Esophagus squamous epithelium (tissue), 5 donors: Measurements from ENCODE around the gene GPRASP2. TPM values are rescaled to one million over a fixed set of nuclear protein-coding genes. Genes with fewer than 3 reads are reported as not detected.
"Not testable (repeated sequence)": the region's sequence is repeated elsewhere in the genome, so short reads cannot be mapped to it uniquely, and the experiment has no call there.

ENCODE experiments used
- DNase-seq: peaks from one replicate; lab custom pipeline; 2025; lab: John Stamatoyannopoulos, UW
- H3K27ac ChIP-seq, 4 donors: fragments of 200-600 bp; sonication (generic); one replicate each; pipeline ENCODE4 v1.5.1; 2016 to 2019; ENCODE audit warnings: mild to moderate bottlenecking in 1 of 4
- H3K27me3 ChIP-seq, 4 donors: fragments of 200-600 bp; sonication (generic); 1 replicate in 3 of 4; 2 replicates in 1 of 4; pipeline versions ENCODE4 v1.5.1 to v1.6.0; 2017 to 2021; ENCODE audit warnings: antibody characterized with exemption in 1 of 4
- H3K36me3 ChIP-seq, 3 donors: fragments of 200-600 bp; sonication (generic); one replicate each; pipeline ENCODE4 v1.5.1; 2016 to 2019
- H3K4me1 ChIP-seq, 3 donors: fragments of 200-600 bp; sonication (generic); one replicate each; pipeline ENCODE4 v1.5.1; 2017 to 2019
- H3K4me3 ChIP-seq, 4 donors: fragments of 200-600 bp; sonication (generic); 1 replicate in 3 of 4; 2 replicates in 1 of 4; pipeline ENCODE4 v1.5.1; 2016 to 2019; ENCODE audit warnings: mild to moderate bottlenecking in 2 of 4, moderate library complexity in 1 of 4
- H3K9me3 ChIP-seq, 3 donors: fragments of 200-600 bp; sonication (generic); one replicate each; pipeline ENCODE4 v1.5.1; 2016 to 2019
- CTCF ChIP-seq, 6 experiments: fragments of 450-650 bp in 4 of 6; fragments of 200-600 bp in 2 of 6; sonication (generic) in 2 of 6; IDR thresholded peaks; one replicate each; pipeline ENCODE4 v1.5.1; 2016 to 2019; ENCODE audit warnings: antibody characterized with exemption in 6 of 6, mild to moderate bottlenecking in 4 of 6, moderate library complexity in 4 of 6
- POLR2A ChIP-seq, 4 donors: fragments of 450-650 bp; IDR thresholded peaks; one replicate each; pipeline ENCODE4 v1.6.1; 2017; ENCODE audit warnings: antibody characterized with exemption in 4 of 4, mild to moderate bottlenecking in 4 of 4, moderate library complexity in 3 of 4
- WGBS, 2 donors: methylation state at CpG; one replicate each; pipeline ENCODE4 v1.1.5; 2018; 5-methylcytosine and 5-hydroxymethylcytosine counted together
- intact Hi-C: fragments of 100-400 bp; cut with DNase I; formaldehyde crosslinking; loops from one replicate; pipeline ENCODE4 v1.15.0; 2022
- total RNA-seq, 4 donors: library from RNA; depleted of rRNA; stranded (reverse); fragments of >200 nt; gene quantifications; one replicate each; pipeline ENCODE4 v1.1.0, GENCODE V29; 2016
- donor health status: DM: yes; HTN: yes; CAD: no.

GPRASP2 gene
- total RNA-seq, 4 donors from 2014 or later = 3.4 to 10.1 (median 6.8) TPM

GRCh38 chrX:102711872-102712215 lies 404 bp upstream of the GPRASP2 start:
- Histone ChIP-seq H3K4me3 (peak overlapping the region; percentile 55 to 68 (median 60)), H3K4me1 (peaks cover 0 to 6% (median 0%) of the 10 kb centered on the region in 3 donors), H3K9me3 (no peaks in the 10 kb centered on the region), H3K36me3 (no peaks in the 10 kb centered on the region), H3K27ac (no peak overlapping the region), H3K27me3 (no peaks in the 10 kb centered on the region)
- TF ChIP-seq POLR2A (IDR thresholded peaks at IDR 0.05) (no peak), CTCF (IDR thresholded peaks at IDR 0.05) (no peak)
- intact Hi-C loops = no loop called here
- WGBS, 2 donors = 51% methylated on average over 4 of the region's 19 CpGs; no CpG with 5 or more reads in 1 of the 2 donors
- no peak for DNase-seq

- Histone ChIP-seq H3K27me3 (no peaks in the 10 kb centered on the region), H3K36me3 (no peaks in the 10 kb centered on the region), H3K9me3 (no peaks in the 10 kb centered on the region), H3K27ac (peak overlapping the region; percentile 79 to 86 (median 81)), H3K4me3 (peak overlapping the region; percentile 55 to 68 (median 60)), H3K4me1 (peaks cover 0 to 6% (median 0%) of the 10 kb centered on the region in 3 donors)
- TF ChIP-seq CTCF (IDR thresholded peaks at IDR 0.05) (peak; percentile 13 to 61 (median 50)), POLR2A (IDR thresholded peaks at IDR 0.05) (no peak)
- intact Hi-C loops = no loop called here
- 3 to 33% methylated on average over 6 to 8 of the region's 23 CpGs for WGBS, 2 donors
- DNase-seq = no peak
These were observed 855 bp downstream of the GPRASP2 start for GRCh38 chrX:102712981-102713625.

GRCh38 chrX:102714994-102715393 lies 2.7 kb downstream of the GPRASP2 start:
- WGBS, 2 donors = 85 to 92% methylated on average over 2 to 5 of the region's 6 CpGs
- Histone ChIP-seq H3K4me1 (peaks cover 0 to 9% (median 0%) of the 10 kb centered on the region in 3 donors), H3K36me3 (no peaks in the 10 kb centered on the region), H3K4me3 (no peak overlapping the region), H3K9me3 (no peaks in the 10 kb centered on the region), H3K27me3 (no peaks in the 10 kb centered on the region), H3K27ac (no peak overlapping the region)
- no peak for DNase-seq
- TF ChIP-seq CTCF (IDR thresholded peaks at IDR 0.05) (no peak), POLR2A (IDR thresholded peaks at IDR 0.05) (no peak)
- intact Hi-C loops = no loop called here

GRCh38 chrX:102715967-102716366 lies 3.7 kb downstream of the GPRASP2 start:
- no peak for TF ChIP-seq CTCF (IDR thresholded peaks at IDR 0.05)
- no peak for TF ChIP-seq POLR2A (IDR thresholded peaks at IDR 0.05)
- peaks cover 0 to 13% (median 0%) of the 10 kb centered on the region in 3 donors for H3K4me1 ChIP-seq
- whole genome bisulfite sequencing, 2 donors = 88 to 89% methylated on average over 4 to 5 of the region's 5 CpGs
- no peak overlapping the region for H3K4me3 ChIP-seq
- intact Hi-C loops = no loop called here
- no peaks in the 10 kb centered on the region for H3K9me3 ChIP-seq
- H3K36me3 ChIP-seq = no peaks in the 10 kb centered on the region
- H3K27me3 ChIP-seq = no peaks in the 10 kb centered on the region
- no peak for DNase-seq
- H3K27ac ChIP-seq = no peak overlapping the region

GRCh38 chrX:102720237-102721168 lies 8.3 kb downstream of the GPRASP2 start, which contains the start of gene GPRASP3:
TSS of gene GPRASP3 (plus strand) at chrX:102720743. CDS start at chrX:102748996, 28,253 bp downstream.
- Histone ChIP-seq H3K27me3 (no peaks in the 10 kb centered on the region), H3K27ac (peak within 1 kb of the TSS in 2 of 4 donors; percentile 28 to 60), H3K4me3 (peak within 1 kb of the TSS; percentile 28 to 61 (median 44)), H3K36me3 (no peaks in the 10 kb centered on the region), H3K9me3 (no peaks in the 10 kb centered on the region), H3K4me1 (peaks cover 0 to 11% (median 0%) of the 10 kb centered on the region in 3 donors)
- WGBS, 2 donors = 15 to 52% methylated on average over 4 to 15 of the region's 31 CpGs
- intact Hi-C loops = no loop called here
- no peak for DNase-seq
- TF ChIP-seq CTCF (IDR thresholded peaks at IDR 0.05) (no peak), POLR2A (IDR thresholded peaks at IDR 0.05) (no peak)

- intact Hi-C loops, DNase-seq, H3K27ac ChIP-seq, H3K27me3 ChIP-seq, H3K36me3 ChIP-seq, H3K9me3 ChIP-seq: not testable (repeated sequence)
- Histone ChIP-seq H3K4me1 (peaks cover 0 to 11% (median 0%) of the 10 kb centered on the region in 3 donors), H3K4me3 (peak overlapping the region; percentile 28 to 61 (median 44))
- 30% methylated on average over 2 of the region's 7 CpGs; no CpG with 5 or more reads in 1 of the 2 donors for WGBS, 2 donors
These were observed 8.9 kb downstream of the GPRASP2 start for GRCh38 chrX:102721169-102721506.
